Heart left ventricle (tissue), 13 donors: ENCODE results near the gene CHAT.

Source experiments
- CTCF ChIP-seq, 12 donors: fragments of 200-600 bp; sonication (generic) in 4 of 12; IDR thresholded peaks; one replicate each; pipeline versions ENCODE4 v1.5.0 to v1.8.0; 2018 to 2022; ENCODE audit warnings: antibody characterized with exemption in 12 of 12, mild to moderate bottlenecking in 5 of 12
- POLR2A ChIP-seq, 2 donors: fragments of 450-650 bp; IDR thresholded peaks; one replicate each; pipeline ENCODE4 v1.6.1; 2017; ENCODE audit warnings: antibody characterized with exemption in 2 of 2, mild to moderate bottlenecking in 2 of 2, moderate library complexity in 2 of 2
- donor health status: ischemic (EF 13 %, LVEDD 7.1; RV severe dilation, severe dysfunction).
- donor health status: DM: no; HTN: yes; CAD: no.
- donor health status: DM: no; HTN: no; CAD: no.
- donor health status: ischemic (EF 25% LVEDD 6.9; RV normal size, moderate dysfunction).
- donor health status: ischemic (EF 25% LVEDD 5.7; RV mildly dilated, moderate dysfunction).
- donor health status: ischemic (EF 35%, LVEDD 5.7; RV mildly dilated, moderate dysfunction).
- donor health status: nonischemic (EF 11% LVEDD 7.7; RV severe dilation, severe dysfunction).
- donor health status: DM: yes; HTN: yes; CAD: no.
- donor health status: PGD.
- donor health status: ischemic (EF 29% LVEDD 5.4; RV normal size, mild dysfunction).
- donor health status: nonischemic (EF 23%, LVEDD 6.1; RV moderate dilation, normal function).

DNA sequence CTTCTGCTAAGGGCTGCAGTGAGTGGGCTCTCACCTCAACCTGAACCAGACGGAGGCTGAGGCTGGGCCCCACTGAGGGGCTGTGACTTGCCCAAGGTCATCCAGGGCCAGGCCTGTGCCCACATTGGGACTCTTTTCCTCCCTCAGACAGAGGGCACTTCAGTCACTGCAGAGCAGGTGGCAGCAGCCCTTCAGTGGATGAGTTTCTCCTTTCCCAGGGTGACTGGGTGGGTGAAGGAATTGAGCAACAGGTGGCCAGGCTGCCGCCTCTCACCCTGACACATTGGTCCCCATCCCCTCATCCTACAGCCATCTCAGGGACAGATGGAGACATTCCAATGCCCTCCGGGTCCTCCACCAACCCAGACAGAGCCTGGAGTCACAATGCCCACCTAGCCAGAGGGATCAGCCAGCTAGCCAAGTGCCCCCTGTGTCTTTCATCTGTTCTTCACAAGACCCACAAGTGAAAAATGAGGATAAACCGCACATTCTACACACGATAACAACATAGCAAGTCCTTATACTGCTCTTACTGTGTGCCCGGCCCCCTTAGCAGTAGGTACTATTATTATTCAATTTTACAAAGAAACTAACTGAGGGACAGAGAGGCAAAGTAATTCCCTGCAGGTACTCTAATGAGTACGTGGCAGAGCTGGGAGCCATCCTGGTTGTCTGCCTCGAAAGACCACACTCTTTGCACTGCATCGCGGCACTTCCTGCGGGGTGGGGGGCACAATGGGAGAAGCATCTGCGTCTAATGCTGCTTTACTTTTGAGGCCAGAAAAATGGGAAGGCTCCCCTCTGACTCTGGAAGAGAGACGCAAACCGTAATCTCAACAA is 5.5 kb upstream of the CHAT start:
- TF ChIP-seq POLR2A (IDR thresholded peaks at IDR 0.05) (no peak), CTCF (IDR thresholded peaks at IDR 0.05) (no peak)
